ENCODE results near the gene RHBDD3.

DNA sequence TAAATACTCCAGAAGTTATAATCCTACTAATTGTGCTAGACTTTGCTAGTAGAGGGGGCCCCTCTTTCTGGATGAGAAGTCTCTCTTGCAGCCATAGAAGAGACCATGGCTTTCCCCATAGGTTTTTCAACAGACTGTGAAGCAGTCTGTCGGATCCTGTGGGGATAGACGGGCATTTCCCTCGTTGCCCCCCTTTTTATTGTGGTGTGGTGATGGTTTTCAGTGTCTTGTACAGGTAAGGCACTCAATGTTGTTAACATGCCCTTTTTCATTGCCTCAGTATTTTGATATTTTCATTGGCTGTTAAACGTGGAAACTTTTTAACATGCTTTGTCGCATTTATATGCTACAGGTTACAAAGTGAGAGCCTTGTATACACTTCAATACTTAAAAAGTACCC lies 22.3 kb upstream of the RHBDD3 start:
- no peak for TF ChIP-seq ZNF384 (IDR thresholded peaks at IDR 0.05)
- TF ChIP-seq BHLHE40 (IDR thresholded peaks at IDR 0.05; ENCODE audit: borderline replicate concordance) = no peak
- TF ChIP-seq TARDBP (IDR thresholded peaks at IDR 0.05) = no peak
